SK-N-SH (cell line): Measurements from ENCODE around the gene NME2. TPM values are rescaled to one million over a fixed set of nuclear protein-coding genes. Genes with fewer than 3 reads are reported as not detected.

ENCODE experiments used
- CTCF ChIA-PET: fragments of 300-600, 350-600 bp; formaldehyde crosslinking; extraction: SDS; loops from one replicate; lab custom pipeline; 2021; lab: Yijun Ruan, JAX
- POLR2A ChIA-PET: fragments of 350-600 bp; sonication (Branson Sonifier 250); formaldehyde crosslinking; extraction: SDS; loops from one replicate; lab custom pipeline; 2020; ENCODE audit warnings: antibody characterized with exemption, inconsistent platforms; lab: Yijun Ruan, JAX
- DNase-seq: peaks from one replicate; pipeline ENCODE4 v3.0.0; 2012
- H2AFZ ChIP-seq: fragments of 200-600 bp; sonication (generic); 2 replicates; pipeline ENCODE4 v1.8.1; 2016; ENCODE audit warnings: antibody characterized with exemption, mild to moderate bottlenecking, low read depth
- H3F3A ChIP-seq: fragments of 200-600 bp; sonication (generic); replicated peaks from 2 replicates; pipeline ENCODE3; 2016; ENCODE audit warnings: antibody characterized with exemption, mild to moderate bottlenecking; ENCODE audit not compliant: insufficient read depth
- H3K27ac ChIP-seq, 2 experiments: fragments of 200-500 bp in 1 of 2; fragments of 200-600 bp in 1 of 2; sonication (Bioruptor generic) in 1 of 2; sonication (generic), shearing (Covaris generic) in 1 of 2; 2 replicates each; pipeline versions ENCODE4 v1.5.1 to v1.6.1; 2014 to 2016; ENCODE audit warnings: low read depth in 2 of 2, inconsistent platforms in 1 of 2, low read length in 1 of 2, mild to moderate bottlenecking in 1 of 2, mixed read lengths in 1 of 2
- H3K27me3 ChIP-seq: fragments of 200-600 bp; sonication (generic), shearing (Covaris generic); 2 replicates; pipeline ENCODE4 v1.6.1; 2016; ENCODE audit warnings: mixed run types; ENCODE audit not compliant: insufficient read depth
- H3K36me3 ChIP-seq, 2 experiments: fragments of 200-500 bp in 1 of 2; fragments of 200-600 bp in 1 of 2; sonication (Bioruptor generic) in 1 of 2; sonication (generic) in 1 of 2; replicated peaks in 1 of 2; 2 replicates each; pipeline versions ENCODE3 to v1.5.1; 2014 to 2016; ENCODE audit warnings: low read length in 1 of 2, mild to moderate bottlenecking in 1 of 2; ENCODE audit not compliant: insufficient read depth in 2 of 2, control insufficient read depth in 1 of 2
- H3K4me1 ChIP-seq, 2 experiments: fragments of 200-500 bp in 1 of 2; fragments of 200-600 bp in 1 of 2; sonication (Bioruptor generic) in 1 of 2; sonication (generic), shearing (Covaris generic) in 1 of 2; 2 replicates each; pipeline versions ENCODE4 v1.5.1 to v1.6.1; 2014 to 2016; ENCODE audit warnings: low read depth in 1 of 2, low read length in 1 of 2, mixed run types in 1 of 2; ENCODE audit not compliant: insufficient read depth in 2 of 2, control insufficient read depth in 1 of 2
- H3K4me2 ChIP-seq: fragments of 200-600 bp; sonication (generic), shearing (Covaris generic); 2 replicates; pipeline ENCODE4 v1.6.1; 2017; ENCODE audit warnings: mixed run types
- H3K4me3 ChIP-seq, 2 experiments: fragments of 200-500 bp in 1 of 2; fragments of 200-600 bp in 1 of 2; sonication (Bioruptor generic) in 1 of 2; sonication (generic), shearing (Covaris generic) in 1 of 2; 2 replicates each; pipeline versions ENCODE4 v1.5.1 to v1.8.1; 2014 to 2016; ENCODE audit warnings: low read depth in 2 of 2, inconsistent platforms in 1 of 2, low read length in 1 of 2, mild to moderate bottlenecking in 1 of 2, mixed read lengths in 1 of 2, moderate library complexity in 1 of 2
- H3K79me2 ChIP-seq: fragments of 200-600 bp; sonication (generic); 2 replicates; pipeline ENCODE4 v1.8.1; 2017; ENCODE audit warnings: mild to moderate bottlenecking; ENCODE audit not compliant: insufficient read depth
- H3K9ac ChIP-seq: fragments of 200-600 bp; sonication (generic); 2 replicates; pipeline ENCODE4 v1.6.1; 2017; ENCODE audit warnings: mixed run types
- H3K9me2 ChIP-seq: fragments of 200-600 bp; sonication (generic); 2 replicates; pipeline ENCODE4 v1.6.1; 2017; ENCODE audit warnings: mixed run types
- H3K9me3 ChIP-seq: fragments of 200-600 bp; sonication (generic); 2 replicates; pipeline ENCODE4 v1.6.1; 2017; ENCODE audit warnings: mixed run types, mild to moderate bottlenecking, moderate library complexity
- H4K20me1 ChIP-seq: fragments of 200-600 bp; sonication (generic); 2 replicates; pipeline ENCODE4 v1.6.1; 2017; ENCODE audit warnings: mild to moderate bottlenecking, mixed run types; ENCODE audit not compliant: insufficient read depth
- EZH2phosphoT487 ChIP-seq: fragments of 200-600 bp; sonication (generic); IDR thresholded peaks from 2 replicates; pipeline ENCODE4 v1.6.1; 2017; ENCODE audit warnings: low read depth, mixed run types, mild to moderate bottlenecking, antibody characterized with exemption, moderate library complexity, borderline replicate concordance
- GABPA ChIP-seq: IDR thresholded peaks from 2 replicates; pipeline ENCODE4 v1.4.0; 2012; ENCODE audit warnings: low read depth, mild to moderate bottlenecking
- JUND ChIP-seq: IDR thresholded peaks from 2 replicates; pipeline ENCODE4 v1.4.0; 2012
- MEF2A ChIP-seq: IDR thresholded peaks from 2 replicates; pipeline ENCODE4 v1.4.0; 2012; ENCODE audit warnings: low read depth, borderline replicate concordance
- MXI1 ChIP-seq: IDR thresholded peaks from 2 replicates; pipeline ENCODE4 v1.6.1; 2012; ENCODE audit warnings: mild to moderate bottlenecking, low read depth, low read length, improper control_type of control experiment
- NFIC ChIP-seq: IDR thresholded peaks from 2 replicates; pipeline ENCODE4 v1.4.0; 2012; ENCODE audit warnings: borderline replicate concordance
- SIN3A ChIP-seq: IDR thresholded peaks from 2 replicates; pipeline ENCODE4 v1.6.1; 2012; ENCODE audit warnings: low read depth, mild to moderate bottlenecking, low read length, moderate library complexity, borderline replicate concordance
- SMC3 ChIP-seq: IDR thresholded peaks from 2 replicates; pipeline ENCODE4 v1.6.1; 2012; ENCODE audit warnings: low read depth, low read length, improper control_type of control experiment
- TAF1 ChIP-seq: IDR thresholded peaks from 2 replicates; pipeline ENCODE4 v1.6.1; 2012; ENCODE audit warnings: low read depth, mild to moderate bottlenecking, low read length, moderate library complexity, borderline replicate concordance
- TEAD4 ChIP-seq: IDR thresholded peaks from 2 replicates; pipeline ENCODE4 v1.4.0; 2012; ENCODE audit warnings: mild to moderate bottlenecking, borderline replicate concordance; ENCODE audit not compliant: insufficient read depth
- WGBS: methylation state at CpG from one replicate; pipeline ENCODE4 v1.1.6; 2017; ENCODE audit warnings: low lambda C conversion rate; 5-methylcytosine and 5-hydroxymethylcytosine counted together
- polyA plus RNA-seq, 3 experiments: library from polyadenylated mRNA; depleted of rRNA; stranded (reverse); fragments of >200 nt; gene quantifications; 2 replicates each; pipeline ENCODE4 v1.2.3, GENCODE V29; 2012
- TF ChIP-seq, protein P1 (sequence below): fragments of 150-350 bp; IDR thresholded peaks from 2 replicates; pipeline ENCODE4 v1.6.1; 2017; ENCODE audit warnings: antibody characterized with exemption, low read length, low read depth, borderline replicate concordance
- TF ChIP-seq, protein P2 (sequence below): IDR thresholded peaks from 2 replicates; pipeline ENCODE4; 2012
- TF ChIP-seq, protein P3 (sequence below): fragments of 150-350 bp; IDR thresholded peaks from 2 replicates; pipeline ENCODE4 v1.6.1; 2016; ENCODE audit warnings: mild to moderate bottlenecking, low read depth, low read length
- TF ChIP-seq, protein P4 (sequence below): IDR thresholded peaks from 2 replicates; pipeline ENCODE4 v1.4.0; 2012; ENCODE audit warnings: low read depth
- TF ChIP-seq, protein P5 (sequence below): IDR thresholded peaks from 2 replicates; pipeline ENCODE4 v1.4.0; 2012; ENCODE audit warnings: low read depth, borderline replicate concordance

Gene NME2
- polyA plus RNA-seq, 1 of the 3 experiments (the other 2 are of a cell fraction) = 1,446 TPM

DNA sequence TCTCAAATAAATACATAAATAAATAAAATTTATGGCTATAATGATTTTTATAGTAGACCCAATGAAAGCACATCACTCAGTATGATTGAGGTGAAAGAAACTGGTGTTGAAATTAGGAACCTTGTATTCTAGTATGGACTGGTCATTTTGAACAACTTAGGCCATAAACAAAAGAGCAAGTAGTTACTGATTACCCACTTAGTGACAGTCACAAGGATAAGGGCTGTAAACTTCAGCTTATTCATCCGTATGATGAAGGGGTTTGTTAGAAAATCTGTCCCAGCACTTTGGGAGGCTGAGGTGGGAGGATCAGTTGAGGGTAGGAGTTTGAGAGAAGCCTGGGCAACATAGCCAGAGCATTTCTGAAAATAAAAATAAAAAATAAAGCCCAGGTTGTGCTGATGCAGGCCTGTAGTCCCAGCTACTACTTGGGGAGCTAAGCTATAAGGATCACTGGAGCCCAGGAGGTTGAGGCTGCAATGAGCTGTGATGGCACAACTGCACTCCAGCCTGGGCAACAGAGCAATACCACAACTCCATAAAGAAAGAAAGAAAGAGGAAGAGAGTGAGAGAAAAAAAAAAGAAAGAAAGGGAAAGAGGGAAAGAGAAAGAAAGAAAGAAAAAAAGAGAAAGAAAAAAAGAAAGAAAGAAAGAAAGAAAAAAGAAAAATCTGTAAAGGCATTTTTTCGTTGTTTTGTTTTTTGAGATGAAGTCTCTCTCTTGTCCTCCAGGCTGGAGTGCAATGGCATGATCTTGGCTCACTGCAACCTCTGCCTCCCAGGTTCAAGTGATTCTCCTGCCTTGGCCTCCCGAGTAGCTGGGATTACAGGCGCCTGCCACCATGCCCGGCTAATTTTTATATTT is 41.3 kb upstream of the NME2 start:
- 93% methylated on average over 5 of the region's 5 CpGs for WGBS
- H4K20me1 ChIP-seq = peaks cover 2% of the 10 kb centered on the region
- H3K4me3 ChIP-seq = no peak overlapping the region
- no peak overlapping the region for H3K4me2 ChIP-seq
- H3K36me3 ChIP-seq = no peaks in the 10 kb centered on the region
- H2AFZ ChIP-seq = 0 out of 2 replicates have a peak overlapping the region, but pooled peaks have one; percentile 41
- H3K9ac ChIP-seq = no peak overlapping the region
- peaks cover 0 to 5% of the 10 kb centered on the region in 2 experiments; a peak in 2 of 4 replicates for H3K4me1 ChIP-seq
- H3K79me2 ChIP-seq = peaks cover 7% of the 10 kb centered on the region; the same call in 1 of the 2 replicates
- DNase-seq = no peak
- no peak overlapping the region for H3K27ac ChIP-seq
- H3K27me3 ChIP-seq = no peaks in the 10 kb centered on the region
- no peaks in the 10 kb centered on the region for H3K9me2 ChIP-seq
- ChIA-PET POLR2A (no interaction called here), CTCF (interaction anchor here (0.7 to 1.5 kb wide), 3 partner anchors 67 to 273 kb away, joined by 3 to 4 read pairs (median 4); no protein-coding TSS in a partner anchor)
- H3K9me3 ChIP-seq = no peaks in the 10 kb centered on the region
- H3F3A ChIP-seq = peaks cover 10% of the 10 kb centered on the region
- TF ChIP-seq, protein P1, sequence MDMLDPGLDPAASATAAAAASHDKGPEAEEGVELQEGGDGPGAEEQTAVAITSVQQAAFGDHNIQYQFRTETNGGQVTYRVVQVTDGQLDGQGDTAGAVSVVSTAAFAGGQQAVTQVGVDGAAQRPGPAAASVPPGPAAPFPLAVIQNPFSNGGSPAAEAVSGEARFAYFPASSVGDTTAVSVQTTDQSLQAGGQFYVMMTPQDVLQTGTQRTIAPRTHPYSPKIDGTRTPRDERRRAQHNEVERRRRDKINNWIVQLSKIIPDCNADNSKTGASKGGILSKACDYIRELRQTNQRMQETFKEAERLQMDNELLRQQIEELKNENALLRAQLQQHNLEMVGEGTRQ = no peak
- TF ChIP-seq, protein P2, sequence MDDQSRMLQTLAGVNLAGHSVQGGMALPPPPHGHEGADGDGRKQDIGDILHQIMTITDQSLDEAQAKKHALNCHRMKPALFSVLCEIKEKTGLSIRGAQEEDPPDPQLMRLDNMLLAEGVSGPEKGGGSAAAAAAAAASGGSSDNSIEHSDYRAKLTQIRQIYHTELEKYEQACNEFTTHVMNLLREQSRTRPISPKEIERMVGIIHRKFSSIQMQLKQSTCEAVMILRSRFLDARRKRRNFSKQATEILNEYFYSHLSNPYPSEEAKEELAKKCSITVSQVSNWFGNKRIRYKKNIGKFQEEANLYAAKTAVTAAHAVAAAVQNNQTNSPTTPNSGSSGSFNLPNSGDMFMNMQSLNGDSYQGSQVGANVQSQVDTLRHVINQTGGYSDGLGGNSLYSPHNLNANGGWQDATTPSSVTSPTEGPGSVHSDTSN = no peak
- no peak for TF ChIP-seq TEAD4
- TF ChIP-seq, protein P3, sequence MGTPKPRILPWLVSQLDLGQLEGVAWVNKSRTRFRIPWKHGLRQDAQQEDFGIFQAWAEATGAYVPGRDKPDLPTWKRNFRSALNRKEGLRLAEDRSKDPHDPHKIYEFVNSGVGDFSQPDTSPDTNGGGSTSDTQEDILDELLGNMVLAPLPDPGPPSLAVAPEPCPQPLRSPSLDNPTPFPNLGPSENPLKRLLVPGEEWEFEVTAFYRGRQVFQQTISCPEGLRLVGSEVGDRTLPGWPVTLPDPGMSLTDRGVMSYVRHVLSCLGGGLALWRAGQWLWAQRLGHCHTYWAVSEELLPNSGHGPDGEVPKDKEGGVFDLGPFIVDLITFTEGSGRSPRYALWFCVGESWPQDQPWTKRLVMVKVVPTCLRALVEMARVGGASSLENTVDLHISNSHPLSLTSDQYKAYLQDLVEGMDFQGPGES = no peak
- TF ChIP-seq JUND = no peak
- no peak for TF ChIP-seq MEF2A
- TF ChIP-seq NFIC = no peak
- TF ChIP-seq SMC3 = no peak
- no peak for TF ChIP-seq MXI1
- TF ChIP-seq, protein P4, sequence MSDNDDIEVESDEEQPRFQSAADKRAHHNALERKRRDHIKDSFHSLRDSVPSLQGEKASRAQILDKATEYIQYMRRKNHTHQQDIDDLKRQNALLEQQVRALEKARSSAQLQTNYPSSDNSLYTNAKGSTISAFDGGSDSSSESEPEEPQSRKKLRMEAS = no peak
- TF ChIP-seq, protein P5, sequence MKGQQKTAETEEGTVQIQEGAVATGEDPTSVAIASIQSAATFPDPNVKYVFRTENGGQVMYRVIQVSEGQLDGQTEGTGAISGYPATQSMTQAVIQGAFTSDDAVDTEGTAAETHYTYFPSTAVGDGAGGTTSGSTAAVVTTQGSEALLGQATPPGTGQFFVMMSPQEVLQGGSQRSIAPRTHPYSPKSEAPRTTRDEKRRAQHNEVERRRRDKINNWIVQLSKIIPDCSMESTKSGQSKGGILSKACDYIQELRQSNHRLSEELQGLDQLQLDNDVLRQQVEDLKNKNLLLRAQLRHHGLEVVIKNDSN = no peak
- no peak for TF ChIP-seq GABPA
- no peak for TF ChIP-seq EZH2phosphoT487
- no peak for TF ChIP-seq SIN3A
- TF ChIP-seq TAF1 = no peak
